BJ (cell line): ENCODE results near the gene ITGAD. TPM values are rescaled to one million over a fixed set of nuclear protein-coding genes. Genes with fewer than 3 reads are reported as not detected.
A peak's percentile ranks its signal among the peaks of the same experiment; 100 is the strongest.

Source experiments
- CTCF ChIA-PET: fragments of 350-600 bp; formaldehyde crosslinking; extraction: SDS; loops from one replicate; lab custom pipeline; 2021; ENCODE audit warnings: antibody characterized with exemption, inconsistent platforms; lab: Yijun Ruan, JAX
- POLR2A ChIA-PET: fragments of 300-600 bp; sonication (Branson Sonifier 250); formaldehyde crosslinking; extraction: SDS; loops from one replicate; lab custom pipeline; 2021; ENCODE audit warnings: antibody characterized with exemption; lab: Charles Lee
- DNase-seq: peaks from one replicate; pipeline ENCODE4 v3.0.0-alpha.2; 2011; ENCODE audit warnings: low read depth
- H3K27me3 ChIP-seq: 2 replicates; pipeline ENCODE4 v1.6.0; 2011; ENCODE audit warnings: low read length; ENCODE audit not compliant: control insufficient read depth, insufficient read depth
- H3K36me3 ChIP-seq: 2 replicates; pipeline ENCODE4 v1.5.1; 2011; ENCODE audit warnings: low read length; ENCODE audit not compliant: control insufficient read depth, insufficient read depth
- H3K4me3 ChIP-seq: 2 replicates; pipeline ENCODE4 v1.5.1; 2011; ENCODE audit warnings: low read depth, mild to moderate bottlenecking, control low read depth, low read length
- CTCF ChIP-seq: IDR thresholded peaks from 2 replicates; pipeline ENCODE4 v1.5.1; 2011; ENCODE audit warnings: low read depth, mild to moderate bottlenecking, control low read depth, inconsistent platforms, low read length, moderate library complexity; ENCODE audit not compliant: insufficient read depth
- polyA plus RNA-seq: library from polyadenylated mRNA; depleted of rRNA; stranded (reverse); fragments of >200 nt; gene quantifications from 2 replicates; pipeline ENCODE4 v1.2.3, GENCODE V29; 2011

The ITGAD gene
- polyA plus RNA-seq, 1 experiment: not detected

GRCh38 chr16:31451201-31451600 is 58.1 kb downstream of the ITGAD start:
- H3K36me3 ChIP-seq: no peaks in the 10 kb centered on the region; the same call in 1 of the 2 replicates
- ChIA-PET POLR2A (interaction anchor here (0.9 to 1.0 kb wide), 2 partner anchors 9 to 271 kb away, joined by 3 read pairs; partner anchors contain the start of gene FUS), CTCF (interaction anchor here (0.6 to 3.1 kb wide), 10 partner anchors 8 to 468 kb away, joined by 3 to 37 read pairs (median 4); partner anchors contain the start of genes FUS, ZNF267 and ZNF843)
- no peak for DNase-seq
- no peak overlapping the region for H3K4me3 ChIP-seq
- no peaks in the 10 kb centered on the region for H3K27me3 ChIP-seq
- TF ChIP-seq CTCF: no peak

- DNase-seq: no peak
- H3K4me3 ChIP-seq: no peak overlapping the region
- no peaks in the 10 kb centered on the region; the same call in 1 of the 2 replicates for H3K36me3 ChIP-seq
- CTCF ChIA-PET: interaction anchor here (0.5 to 3.1 kb wide), 12 partner anchors 9 to 468 kb away, joined by 3 to 37 read pairs (median 4); partner anchors contain the start of genes FUS, PYDC1, ZNF267 and ZNF843
- POLR2A ChIA-PET: interaction anchor here (0.9 to 1.0 kb wide), 2 partner anchors 8 to 272 kb away, joined by 3 read pairs; partner anchors contain the start of gene FUS
- H3K27me3 ChIP-seq: no peaks in the 10 kb centered on the region
- TF ChIP-seq CTCF: peak; percentile 81
These were observed 58.7 kb downstream of the ITGAD start for GRCh38 chr16:31451681-31452351.

- no peak overlapping the region for H3K4me3 ChIP-seq
- ChIA-PET CTCF (interaction anchor here (0.8 to 3.1 kb wide), 5 partner anchors 10 to 416 kb away, joined by 4 to 37 read pairs (median 4); partner anchors contain the start of genes PYDC1 and ZNF843), POLR2A (interaction anchor here (0.6 to 0.9 kb wide), 3 partner anchors 22 to 273 kb away, joined by 3 to 9 read pairs (median 7); no protein-coding TSS in a partner anchor)
- peak; percentile 77 for DNase-seq
- H3K36me3 ChIP-seq: no peaks in the 10 kb centered on the region; the same call in 1 of the 2 replicates
- TF ChIP-seq CTCF: no peak
- no peaks in the 10 kb centered on the region for H3K27me3 ChIP-seq
These were observed 59.5 kb downstream of the ITGAD start for GRCh38 chr16:31452631-31453106.

GRCh38 chr16:31453255-31454204 is 60.4 kb downstream of the ITGAD start:
- H3K4me3 ChIP-seq: no peak overlapping the region
- ChIA-PET CTCF (interaction anchor here (1.0 to 3.1 kb wide), 5 partner anchors 11 to 415 kb away, joined by 3 to 37 read pairs (median 4); partner anchors contain the start of gene ZNF843), POLR2A (interaction anchor here (0.7 to 0.9 kb wide), 2 partner anchors 21 to 274 kb away, joined by 3 to 9 read pairs; no protein-coding TSS in a partner anchor)

More at GRCh38 chr16:31453255-31454204, 60.4 kb downstream of the ITGAD start:
- DNase-seq: no peak
- no peak for TF ChIP-seq CTCF
- Histone ChIP-seq H3K27me3 (no peaks in the 10 kb centered on the region), H3K36me3 (no peaks in the 10 kb centered on the region; the same call in 1 of the 2 replicates)
